Panc1 (cell line): ENCODE measurements around the gene PDGFA. TPM values are rescaled to one million over a fixed set of nuclear protein-coding genes. Genes with fewer than 3 reads are reported as not detected.

Experiments
- ATAC-seq: fragments of 200-7000 bp; cut with Tn5 transposase; 2 replicates; pipeline ENCODE4 v1.9.1; 2020; ENCODE audit warnings: mild to moderate bottlenecking, moderate library complexity
- BruUV-seq: library from RNA; stranded (reverse); fragments of 400-500 nt; replicated peaks from 2 replicates; lab custom pipeline; 2021; lab: Mats Ljungman, UMichigan
- CTCF ChIA-PET: fragments of 300-600 bp; sonication (Branson Sonifier 250); formaldehyde crosslinking; loops from one replicate; lab custom pipeline; 2022; ENCODE audit warnings: antibody characterized with exemption; lab: Charles Lee
- POLR2A ChIA-PET: fragments of 300-600 bp; sonication (Branson Sonifier 250); formaldehyde crosslinking; loops from one replicate; lab custom pipeline; 2022; ENCODE audit warnings: antibody characterized with exemption; lab: Charles Lee
- DNase-seq: peaks from one replicate; pipeline ENCODE4 v3.0.0-alpha.2; 2010; ENCODE audit warnings: low read depth, low spot score
- H3K27ac ChIP-seq: 2 replicates; pipeline ENCODE4 v1.5.1; 2011; ENCODE audit warnings: mild to moderate bottlenecking, low read length, inconsistent platforms
- H3K27me3 ChIP-seq: fragments of 200-500 bp; sonication (Bioruptor generic); 2 replicates; pipeline ENCODE4 v1.6.0; 2014; ENCODE audit warnings: low read length, inconsistent platforms; ENCODE audit not compliant: control insufficient read depth, insufficient read depth
- H3K36me3 ChIP-seq: fragments of 200-500 bp; sonication (Bioruptor generic); 2 replicates; pipeline ENCODE4 v1.5.1; 2014; ENCODE audit warnings: inconsistent platforms, mild to moderate bottlenecking, low read length, moderate library complexity; ENCODE audit not compliant: control insufficient read depth, insufficient read depth
- H3K4me1 ChIP-seq: 2 replicates; pipeline ENCODE4 v1.5.1; 2011; ENCODE audit warnings: inconsistent platforms, mild to moderate bottlenecking, low read length, moderate library complexity; ENCODE audit not compliant: control insufficient read depth, insufficient read depth
- H3K4me3 ChIP-seq, 2 experiments: 2 replicates each; pipeline ENCODE4 v1.5.1; 2011 to 2012; ENCODE audit warnings: low read depth in 2 of 2, low read length in 2 of 2, mild to moderate bottlenecking in 2 of 2, inconsistent platforms in 1 of 2, moderate library complexity in 1 of 2
- H3K9me3 ChIP-seq: fragments of 200-500 bp; sonication (Bioruptor generic); 2 replicates; pipeline ENCODE4 v1.5.1; 2014; ENCODE audit warnings: low read depth, mild to moderate bottlenecking, inconsistent platforms, low read length, moderate library complexity; ENCODE audit not compliant: control insufficient read depth, insufficient read depth
- POLR2AphosphoS5 ChIP-seq: IDR thresholded peaks from 2 replicates; pipeline ENCODE4 v1.6.1; 2012; ENCODE audit warnings: mild to moderate bottlenecking, low read depth, low read length, moderate library complexity
- SIN3A ChIP-seq: IDR thresholded peaks from 2 replicates; pipeline ENCODE4 v1.6.1; 2012; ENCODE audit warnings: low read depth, mild to moderate bottlenecking, low read length, moderate library complexity, borderline replicate concordance; ENCODE audit not compliant: insufficient read depth
- TCF7L2 ChIP-seq: IDR thresholded peaks from 2 replicates; pipeline ENCODE4 v1.6.1; 2011; ENCODE audit warnings: mild to moderate bottlenecking, low read depth, low read length, inconsistent platforms
- in situ Hi-C: cut with HindIII; loops from 2 replicates; pipeline ENCODE4 v1.10.0; 2016; ENCODE audit warnings: low sequenced_read_pairs, low pct_unique_long_range_greater_than_20kb
- intact Hi-C: fragments of 100-400 bp; cut with micrococcal nuclease; formaldehyde crosslinking; loops from one replicate; pipeline ENCODE4 v1.10.0; 2022; ENCODE audit not compliant: unreplicated experiment
- total RNA-seq: library from RNA; stranded (reverse); gene quantifications from one replicate; pipeline ENCODE4 v1.2.1, GENCODE V29; 2021; ENCODE audit not compliant: unreplicated experiment
- TF ChIP-seq, protein P1 (sequence below), 2 experiments: IDR thresholded peaks; 2 replicates each; pipeline ENCODE4 v1.6.1; 2011 to 2012; ENCODE audit warnings: low read depth in 2 of 2, control low read depth in 1 of 2, low read length in 1 of 2, mild to moderate bottlenecking in 1 of 2, moderate library complexity in 1 of 2; ENCODE audit not compliant: insufficient read depth in 1 of 2
- TF ChIP-seq, protein P2 (sequence below): fragments of 450-650 bp; IDR thresholded peaks from 2 replicates; pipeline ENCODE4 v1.5.1; 2017; ENCODE audit warnings: mild to moderate bottlenecking

The PDGFA gene
- total RNA-seq, 1 experiment from 2014 or later = 18.5 TPM

- ATAC-seq = no peak
- ChIA-PET CTCF (no interaction called here), POLR2A (no interaction called here)
- Histone ChIP-seq H3K36me3 (no peaks in the 10 kb centered on the region), H3K9me3 (no peaks in the 10 kb centered on the region), H3K27me3 (no peaks in the 10 kb centered on the region), H3K27ac (no peak overlapping the region), H3K4me3 (no peak overlapping the region), H3K4me1 (no peaks in the 10 kb centered on the region)
- TF ChIP-seq SIN3A (no peak), TCF7L2 (no peak), POLR2AphosphoS5 (no peak)
- TF ChIP-seq, protein P1, sequence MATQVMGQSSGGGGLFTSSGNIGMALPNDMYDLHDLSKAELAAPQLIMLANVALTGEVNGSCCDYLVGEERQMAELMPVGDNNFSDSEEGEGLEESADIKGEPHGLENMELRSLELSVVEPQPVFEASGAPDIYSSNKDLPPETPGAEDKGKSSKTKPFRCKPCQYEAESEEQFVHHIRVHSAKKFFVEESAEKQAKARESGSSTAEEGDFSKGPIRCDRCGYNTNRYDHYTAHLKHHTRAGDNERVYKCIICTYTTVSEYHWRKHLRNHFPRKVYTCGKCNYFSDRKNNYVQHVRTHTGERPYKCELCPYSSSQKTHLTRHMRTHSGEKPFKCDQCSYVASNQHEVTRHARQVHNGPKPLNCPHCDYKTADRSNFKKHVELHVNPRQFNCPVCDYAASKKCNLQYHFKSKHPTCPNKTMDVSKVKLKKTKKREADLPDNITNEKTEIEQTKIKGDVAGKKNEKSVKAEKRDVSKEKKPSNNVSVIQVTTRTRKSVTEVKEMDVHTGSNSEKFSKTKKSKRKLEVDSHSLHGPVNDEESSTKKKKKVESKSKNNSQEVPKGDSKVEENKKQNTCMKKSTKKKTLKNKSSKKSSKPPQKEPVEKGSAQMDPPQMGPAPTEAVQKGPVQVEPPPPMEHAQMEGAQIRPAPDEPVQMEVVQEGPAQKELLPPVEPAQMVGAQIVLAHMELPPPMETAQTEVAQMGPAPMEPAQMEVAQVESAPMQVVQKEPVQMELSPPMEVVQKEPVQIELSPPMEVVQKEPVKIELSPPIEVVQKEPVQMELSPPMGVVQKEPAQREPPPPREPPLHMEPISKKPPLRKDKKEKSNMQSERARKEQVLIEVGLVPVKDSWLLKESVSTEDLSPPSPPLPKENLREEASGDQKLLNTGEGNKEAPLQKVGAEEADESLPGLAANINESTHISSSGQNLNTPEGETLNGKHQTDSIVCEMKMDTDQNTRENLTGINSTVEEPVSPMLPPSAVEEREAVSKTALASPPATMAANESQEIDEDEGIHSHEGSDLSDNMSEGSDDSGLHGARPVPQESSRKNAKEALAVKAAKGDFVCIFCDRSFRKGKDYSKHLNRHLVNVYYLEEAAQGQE (IDR thresholded peaks at IDR 0.05; ENCODE audit: insufficient read depth in 1 of 2, low read depth in 2 of 2, low read length in 1 of 2) = no peak
- TF ChIP-seq, protein P2, sequence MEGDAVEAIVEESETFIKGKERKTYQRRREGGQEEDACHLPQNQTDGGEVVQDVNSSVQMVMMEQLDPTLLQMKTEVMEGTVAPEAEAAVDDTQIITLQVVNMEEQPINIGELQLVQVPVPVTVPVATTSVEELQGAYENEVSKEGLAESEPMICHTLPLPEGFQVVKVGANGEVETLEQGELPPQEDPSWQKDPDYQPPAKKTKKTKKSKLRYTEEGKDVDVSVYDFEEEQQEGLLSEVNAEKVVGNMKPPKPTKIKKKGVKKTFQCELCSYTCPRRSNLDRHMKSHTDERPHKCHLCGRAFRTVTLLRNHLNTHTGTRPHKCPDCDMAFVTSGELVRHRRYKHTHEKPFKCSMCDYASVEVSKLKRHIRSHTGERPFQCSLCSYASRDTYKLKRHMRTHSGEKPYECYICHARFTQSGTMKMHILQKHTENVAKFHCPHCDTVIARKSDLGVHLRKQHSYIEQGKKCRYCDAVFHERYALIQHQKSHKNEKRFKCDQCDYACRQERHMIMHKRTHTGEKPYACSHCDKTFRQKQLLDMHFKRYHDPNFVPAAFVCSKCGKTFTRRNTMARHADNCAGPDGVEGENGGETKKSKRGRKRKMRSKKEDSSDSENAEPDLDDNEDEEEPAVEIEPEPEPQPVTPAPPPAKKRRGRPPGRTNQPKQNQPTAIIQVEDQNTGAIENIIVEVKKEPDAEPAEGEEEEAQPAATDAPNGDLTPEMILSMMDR = no peak
- in situ Hi-C loops (no loop called here), intact Hi-C loops (no loop called here)
- no peak for DNase-seq
- BruUV-seq = no TSS peak
These were observed 44.7 kb upstream of the PDGFA start for GRCh38 chr7:564176-564865.

DNA sequence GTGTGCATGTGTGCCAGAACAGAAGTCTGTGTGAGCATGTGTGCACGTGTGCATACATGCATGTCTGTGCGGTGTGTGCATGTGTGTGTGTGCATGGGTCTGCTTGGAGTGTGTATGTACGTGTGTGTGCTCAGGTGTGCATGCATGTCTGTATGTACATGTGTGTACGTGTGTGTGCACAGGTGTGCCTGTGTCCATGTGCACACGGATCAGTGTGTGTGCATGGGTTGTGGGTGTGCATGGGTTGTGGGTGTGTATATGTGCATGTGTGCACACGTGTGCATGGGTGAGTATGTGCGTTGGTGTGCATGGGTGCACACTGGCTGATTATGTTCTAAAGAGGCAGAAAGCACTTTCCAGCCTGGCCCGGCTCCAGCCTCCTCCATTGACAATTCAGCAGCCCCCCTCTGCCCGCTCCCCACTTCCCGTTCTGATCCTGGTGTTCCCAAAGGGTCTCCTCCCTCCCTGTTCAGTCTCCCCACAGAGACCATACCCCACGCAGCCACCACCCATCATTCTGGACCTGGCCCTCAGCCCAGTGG lies 44.1 kb upstream of the PDGFA start:
- Histone ChIP-seq H3K9me3 (no peaks in the 10 kb centered on the region), H3K27ac (no peak overlapping the region), H3K4me1 (no peaks in the 10 kb centered on the region), H3K36me3 (no peaks in the 10 kb centered on the region), H3K4me3 (no peak overlapping the region), H3K27me3 (no peaks in the 10 kb centered on the region)
- BruUV-seq = no TSS peak
- in situ Hi-C loops (no loop called here), intact Hi-C loops (no loop called here)
- CTCF ChIA-PET = no interaction called here
- DNase-seq (no peak), ATAC-seq (no peak)
- TF ChIP-seq POLR2AphosphoS5 (no peak), SIN3A (no peak), TCF7L2 (no peak)
- TF ChIP-seq, protein P1 (IDR thresholded peaks at IDR 0.05; ENCODE audit: insufficient read depth in 1 of 2, low read depth in 2 of 2, low read length in 1 of 2) = no peak
- TF ChIP-seq, protein P2 = no peak
- POLR2A ChIA-PET = no interaction called here
